ENCODE measurements around the gene TMEM233.

DNA sequence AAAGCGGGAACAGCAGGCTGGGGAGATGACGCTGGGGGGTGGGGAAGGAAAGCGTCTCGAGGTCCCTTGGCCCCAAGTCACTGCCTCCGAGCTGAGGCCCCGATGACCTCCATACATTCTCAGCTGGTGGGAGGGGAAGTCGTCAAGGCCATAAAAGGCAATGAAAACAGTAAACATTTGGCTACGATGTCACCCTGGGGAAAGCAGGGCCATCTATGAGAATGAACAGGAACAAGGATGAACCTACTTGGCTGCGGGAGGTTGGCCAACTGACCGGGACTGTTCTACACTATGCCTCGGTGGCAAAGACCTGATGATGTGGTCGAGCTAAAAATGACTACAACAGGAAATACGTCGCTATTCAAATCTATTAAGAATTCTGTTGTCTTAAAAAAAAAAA lies 93.8 kb downstream of the TMEM233 start:
- TF ChIP-seq EP300 (IDR thresholded peaks at IDR 0.05) (no peak), CTCF (IDR thresholded peaks at IDR 0.05) (no peak)
